CD14-positive monocyte (primary cell): ENCODE results near the gene CREBBP. TPM values are rescaled to one million over a fixed set of nuclear protein-coding genes. Genes with fewer than 3 reads are reported as not detected.

Source experiments
- DNase-seq, 3 donors: peaks; one replicate each; pipeline ENCODE4 v3.0.0-alpha.2; 2011 to 2022
- H2AFZ ChIP-seq: 2 replicates; pipeline ENCODE4 v1.6.0; 2012; ENCODE audit warnings: mild to moderate bottlenecking, low read depth, low read length, inconsistent platforms; ENCODE audit not compliant: insufficient read depth, poor library complexity, severe bottlenecking
- H3K27ac ChIP-seq, 2 donors: 1 replicate in 1 of 2; 2 replicates in 1 of 2; pipeline ENCODE4 v1.5.1; 2012 to 2013; ENCODE audit warnings: low read length in 2 of 2, control low read depth in 1 of 2, inconsistent platforms in 1 of 2, low read depth in 1 of 2, mild to moderate bottlenecking in 1 of 2
- H3K27me3 ChIP-seq, 2 donors: one replicate each; pipeline versions ENCODE4 v1.6.0 to v1.6.1; 2011 to 2013; ENCODE audit warnings: low read length in 2 of 2; ENCODE audit not compliant: control insufficient read depth in 2 of 2, insufficient read depth in 2 of 2
- H3K36me3 ChIP-seq, 2 donors: replicated peaks in 1 of 2; 1 replicate in 1 of 2; 2 replicates in 1 of 2; pipeline versions ENCODE4 v1.5.1 to v1.6.1; 2012 to 2013; ENCODE audit warnings: low read length in 2 of 2, control low read depth in 1 of 2, inconsistent platforms in 1 of 2, mild to moderate bottlenecking in 1 of 2; ENCODE audit not compliant: insufficient read depth in 2 of 2, control insufficient read depth in 1 of 2
- H3K4me1 ChIP-seq, 2 donors: 1 replicate in 1 of 2; 2 replicates in 1 of 2; pipeline versions ENCODE4 v1.5.1 to v1.6.1; 2012 to 2013; ENCODE audit warnings: low read length in 2 of 2, control low read depth in 1 of 2, inconsistent platforms in 1 of 2, mild to moderate bottlenecking in 1 of 2, moderate library complexity in 1 of 2; ENCODE audit not compliant: insufficient read depth in 2 of 2, control insufficient read depth in 1 of 2
- H3K4me2 ChIP-seq: replicated peaks from 2 replicates; pipeline ENCODE3; 2012; ENCODE audit warnings: low read length, moderate library complexity, mild to moderate bottlenecking; ENCODE audit not compliant: poor library complexity, severe bottlenecking; ENCODE audit errors: extremely low read depth
- H3K4me3 ChIP-seq, 3 experiments: fragments of 200-600 bp in 1 of 3; sonication (generic) in 1 of 3; replicated peaks in 1 of 3; 1 replicate in 2 of 3; 2 replicates in 1 of 3; pipeline ENCODE4 v1.5.1; 2011 to 2013; ENCODE audit warnings: low read length in 3 of 3, mild to moderate bottlenecking in 3 of 3, control low read depth in 2 of 3, low read depth in 2 of 3, inconsistent platforms in 1 of 3, moderate library complexity in 1 of 3
- H3K79me2 ChIP-seq: 2 replicates; pipeline ENCODE4 v1.6.0; 2012; ENCODE audit warnings: mild to moderate bottlenecking, control low read depth, inconsistent platforms, low read length, moderate library complexity; ENCODE audit not compliant: insufficient read depth
- H3K9ac ChIP-seq: 2 replicates; pipeline ENCODE4 v1.6.0; 2017; ENCODE audit warnings: low read length, mild to moderate bottlenecking; ENCODE audit not compliant: insufficient read depth, poor library complexity, severe bottlenecking
- H3K9me3 ChIP-seq, 2 donors: replicated peaks in 1 of 2; 1 replicate in 1 of 2; 2 replicates in 1 of 2; pipeline versions ENCODE4 v1.5.1 to v1.6.1; 2012 to 2013; ENCODE audit warnings: low read length in 2 of 2, control low read depth in 1 of 2; ENCODE audit not compliant: control insufficient read depth in 1 of 2, insufficient read depth in 1 of 2
- H4K20me1 ChIP-seq: 2 replicates; pipeline ENCODE4 v1.6.0; 2012; ENCODE audit warnings: mild to moderate bottlenecking, low read length, control low read depth, moderate library complexity; ENCODE audit not compliant: insufficient read depth
- H3K27ac Mint-ChIP-seq, 7 donors: one replicate each; pipeline ENCODE4 v1.8.0; 2020; ENCODE audit warnings: mild to moderate bottlenecking in 7 of 7, mixed read lengths in 7 of 7, moderate library complexity in 6 of 7, inconsistent platforms in 2 of 7
- H3K27me3 Mint-ChIP-seq, 3 donors: one replicate each; pipeline ENCODE4 v1.8.0; 2021 to 2022; ENCODE audit warnings: low read depth in 3 of 3, mild to moderate bottlenecking in 3 of 3, mixed read lengths in 3 of 3, moderate library complexity in 3 of 3, inconsistent platforms in 1 of 3
- H3K36me3 Mint-ChIP-seq, 2 donors: one replicate each; pipeline ENCODE4 v1.8.0; 2020; ENCODE audit warnings: mixed read lengths in 2 of 2, inconsistent platforms in 1 of 2, mild to moderate bottlenecking in 1 of 2
- H3K4me1 Mint-ChIP-seq: one replicate; pipeline ENCODE4 v1.8.0; 2020; ENCODE audit warnings: mild to moderate bottlenecking, mixed read lengths
- H3K4me3 Mint-ChIP-seq, 2 donors: one replicate each; pipeline ENCODE4 v1.8.0; 2020; ENCODE audit warnings: mild to moderate bottlenecking in 2 of 2, mixed read lengths in 2 of 2, moderate library complexity in 1 of 2
- H3K9me3 Mint-ChIP-seq, 7 donors: one replicate each; pipeline ENCODE4 v1.8.0; 2020 to 2022; ENCODE audit warnings: mixed read lengths in 7 of 7, mild to moderate bottlenecking in 6 of 7, moderate library complexity in 6 of 7, inconsistent platforms in 2 of 7
- WGBS: methylation state at CpG from one replicate; pipeline ENCODE4 v1.1.5; 2013; ENCODE audit warnings: missing lambda C conversion rate; ENCODE audit not compliant: insufficient coverage; 5-methylcytosine and 5-hydroxymethylcytosine counted together
- intact Hi-C, 2 donors: fragments of 100-400 bp; cut with micrococcal nuclease; formaldehyde crosslinking; loops; one replicate each; pipeline versions ENCODE4 v1.15.0 to v1.15.1; 2023
- polyA plus RNA-seq, 3 donors: library from polyadenylated mRNA; depleted of rRNA in 1 of 3; unstranded in 2 of 3; stranded (reverse) in 1 of 3; fragments of 300-500 nt in 2 of 3; fragments of >200 nt in 1 of 3; fragmentation: Illumina TruSeq in 2 of 3; gene quantifications; 1 replicate in 2 of 3; 2 replicates in 1 of 3; pipeline ENCODE4 v1.2.3, GENCODE V29; 2012 to 2021
- TF ChIP-seq, protein P1 (sequence below): fragments of 200-600 bp; IDR thresholded peaks from one replicate; pipeline ENCODE4 v1.8.0; 2022; ENCODE audit warnings: antibody characterized with exemption, mild to moderate bottlenecking

Gene CREBBP
- polyA plus RNA-seq, 3 donors = 2.1 to 26.9 (median 6.2) TPM

DNA sequence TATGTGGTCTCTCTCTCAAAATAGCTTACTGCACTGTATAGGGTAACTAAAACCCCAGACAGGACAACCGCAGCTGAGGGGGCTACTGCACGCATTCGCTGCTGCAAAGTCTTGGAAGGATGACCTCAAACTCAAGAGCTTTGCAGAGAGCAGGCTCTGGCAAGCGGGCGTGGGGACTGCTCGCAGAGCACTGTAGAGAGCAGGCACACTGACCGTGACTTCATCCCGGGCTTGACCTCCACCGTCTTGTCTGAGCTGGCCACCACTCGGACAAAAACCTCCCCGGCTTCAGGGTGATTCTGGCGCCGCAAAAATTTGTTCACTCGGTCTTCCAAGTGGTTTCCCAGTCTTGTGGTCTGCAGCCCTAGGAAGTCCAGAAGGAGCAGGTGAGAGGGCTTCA is 140.3 kb downstream of the CREBBP start:
- Histone ChIP-seq H3K27ac (no peak overlapping the region), H3K79me2 (peaks cover 4% of the 10 kb centered on the region), H3K36me3 (peaks cover 96 to 100% of the 10 kb centered on the region in 2 donors), H3K9me3 (no peaks in the 10 kb centered on the region), H3K9ac (no peak overlapping the region), H3K4me2 (no peak overlapping the region), H2AFZ (no peak overlapping the region), H4K20me1 (peaks cover 93% of the 10 kb centered on the region), H3K27me3 (no peaks in the 10 kb centered on the region), H3K4me3 (no peak overlapping the region), H3K4me1 (no peaks in the 10 kb centered on the region)
- Mint-ChIP-seq H3K9me3 (peaks cover 0 to 1% (median 0%) of the 10 kb centered on the region in 7 donors), H3K36me3 (peaks cover 88 to 100% of the 10 kb centered on the region in 2 donors), H3K27ac (no peak overlapping the region), H3K27me3 (peaks cover 0 to 3% (median 0%) of the 10 kb centered on the region in 3 donors), H3K4me3 (no peak overlapping the region), H3K4me1 (no peaks in the 10 kb centered on the region)
- TF ChIP-seq, protein P1, sequence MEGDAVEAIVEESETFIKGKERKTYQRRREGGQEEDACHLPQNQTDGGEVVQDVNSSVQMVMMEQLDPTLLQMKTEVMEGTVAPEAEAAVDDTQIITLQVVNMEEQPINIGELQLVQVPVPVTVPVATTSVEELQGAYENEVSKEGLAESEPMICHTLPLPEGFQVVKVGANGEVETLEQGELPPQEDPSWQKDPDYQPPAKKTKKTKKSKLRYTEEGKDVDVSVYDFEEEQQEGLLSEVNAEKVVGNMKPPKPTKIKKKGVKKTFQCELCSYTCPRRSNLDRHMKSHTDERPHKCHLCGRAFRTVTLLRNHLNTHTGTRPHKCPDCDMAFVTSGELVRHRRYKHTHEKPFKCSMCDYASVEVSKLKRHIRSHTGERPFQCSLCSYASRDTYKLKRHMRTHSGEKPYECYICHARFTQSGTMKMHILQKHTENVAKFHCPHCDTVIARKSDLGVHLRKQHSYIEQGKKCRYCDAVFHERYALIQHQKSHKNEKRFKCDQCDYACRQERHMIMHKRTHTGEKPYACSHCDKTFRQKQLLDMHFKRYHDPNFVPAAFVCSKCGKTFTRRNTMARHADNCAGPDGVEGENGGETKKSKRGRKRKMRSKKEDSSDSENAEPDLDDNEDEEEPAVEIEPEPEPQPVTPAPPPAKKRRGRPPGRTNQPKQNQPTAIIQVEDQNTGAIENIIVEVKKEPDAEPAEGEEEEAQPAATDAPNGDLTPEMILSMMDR = no peak
- no peak for DNase-seq
- WGBS = over 99% methylated on average over 13 of the region's 14 CpGs
- intact Hi-C loops = loop anchor here in 1 of 2 donors (10.0 kb wide), 1 partner anchor 65 kb away; no protein-coding TSS in a partner anchor

- DNase-seq = no peak
- WGBS = 100% methylated on average over 7 of the region's 9 CpGs
- H3K27ac ChIP-seq = no peak overlapping the region
- no peak overlapping the region for H3K27ac Mint-ChIP-seq
- no peak overlapping the region for H2AFZ ChIP-seq
- H3K9ac ChIP-seq = no peak overlapping the region
- no peak overlapping the region for H3K4me3 Mint-ChIP-seq
- TF ChIP-seq, protein P1 = no peak
- no peak overlapping the region for H3K4me3 ChIP-seq
- H3K27me3 ChIP-seq = no peaks in the 10 kb centered on the region
- H3K4me1 Mint-ChIP-seq = no peaks in the 10 kb centered on the region
- H3K9me3 ChIP-seq = no peaks in the 10 kb centered on the region
- H3K79me2 ChIP-seq = peaks cover 4% of the 10 kb centered on the region
- H4K20me1 ChIP-seq = peaks cover 94% of the 10 kb centered on the region
- no peak overlapping the region for H3K4me2 ChIP-seq
- H3K9me3 Mint-ChIP-seq = peaks cover 0 to 1% (median 0%) of the 10 kb centered on the region in 7 donors
- intact Hi-C loops = loop anchor here in 1 of 2 donors (10.0 kb wide), 1 partner anchor 65 kb away; no protein-coding TSS in a partner anchor
- H3K36me3 ChIP-seq = peaks cover 96 to 100% of the 10 kb centered on the region in 2 donors
- peaks cover 0 to 3% (median 0%) of the 10 kb centered on the region in 3 donors for H3K27me3 Mint-ChIP-seq
- peaks cover 89 to 100% of the 10 kb centered on the region in 2 donors for H3K36me3 Mint-ChIP-seq
- no peaks in the 10 kb centered on the region for H3K4me1 ChIP-seq
Measured at GRCh38 chr16:3739636-3740035, 140.9 kb downstream of the CREBBP start.
